Measurements from ENCODE around the gene MVD. TPM values are rescaled to one million over a fixed set of nuclear protein-coding genes. Genes with fewer than 3 reads are reported as not detected.

MVD gene
- total RNA-seq, 1 experiment from 2014 or later = 119 TPM

- H3K4me2 ChIP-seq (ENCODE audit: low read length) = no peak overlapping the region
These were observed 18.3 kb upstream of the MVD start for GRCh38 chr16:88681084-88681680.

More at GRCh38 chr16:88681084-88681680, 18.3 kb upstream of the MVD start:
- H2AFZ ChIP-seq (ENCODE audit: low read depth, low read length, poor library complexity, severe bottlenecking) = no peak overlapping the region
- no peaks in the 10 kb centered on the region for H3K9me3 ChIP-seq (ENCODE audit: control insufficient read depth in 1 of 2, insufficient read depth in 1 of 2, low read depth in 1 of 2, low read length in 2 of 2)
- ATAC-seq = peak; percentile 74
- no peaks in the 10 kb centered on the region for H3K9me2 ChIP-seq (ENCODE audit: insufficient read depth)
- peaks cover 9 to 26% of the 10 kb centered on the region in 2 experiments for H3K4me1 ChIP-seq (ENCODE audit: control insufficient read depth in 1 of 2, insufficient read depth in 2 of 2, low read length in 2 of 2)
- no peak overlapping the region for H3K9ac ChIP-seq (ENCODE audit: low read length)
- H3K4me3 ChIP-seq (replicated peaks in 1 of 2; ENCODE audit: low read depth in 1 of 2, low read length in 2 of 2) = no peak overlapping the region
- H4K20me1 ChIP-seq (ENCODE audit: insufficient read depth) = no peaks in the 10 kb centered on the region
- RAD21 ChIA-PET (ENCODE audit: low non-redundant PET in 1 of 2, low total read pairs in 2 of 2, uncharacterized antibody in 2 of 2, unreplicated experiment in 2 of 2) = no interaction called here
- intact Hi-C loops (cut with micrococcal nuclease) = no loop called here
- POLR2A ChIA-PET = no interaction called here
- H3K79me2 ChIP-seq (ENCODE audit: insufficient read depth, low read length) = no peaks in the 10 kb centered on the region
- no peaks in the 10 kb centered on the region for H3K36me3 ChIP-seq (ENCODE audit: control insufficient read depth in 1 of 2, insufficient read depth in 2 of 2, low read length in 2 of 2)
- no peaks in the 10 kb centered on the region for H3K27me3 ChIP-seq (ENCODE audit: insufficient read depth, low read length)
- H3K27ac ChIP-seq (ENCODE audit: low read depth, low read length) = no peak overlapping the region
- CTCF ChIA-PET = interaction anchor here (0.8 to 1.6 kb wide), 3 partner anchors 8 to 24 kb away, joined by 3 to 6 read pairs (median 3); no protein-coding TSS in a partner anchor
- no TSS peak for BruUV-seq (replicated peaks)
- DNase-seq (ENCODE audit: low read depth, low spot score) = no peak
- TF ChIP-seq SRF (IDR thresholded peaks at IDR 0.05; ENCODE audit: low read depth) (no peak), ATF3 (IDR thresholded peaks at IDR 0.05) (no peak), EZH2phosphoT487 (IDR thresholded peaks at IDR 0.05; ENCODE audit: borderline replicate concordance) (no peak), SP1 (IDR thresholded peaks at IDR 0.05; ENCODE audit: low read depth) (no peak), RAD21 (IDR thresholded peaks at IDR 0.05; ENCODE audit: low read depth) (peak; percentile 60; the same call in 1 of the 2 replicates), CTCF (IDR thresholded peaks at IDR 0.05 in 2 of 3, conservative IDR thresholded peaks at IDR 0.05 in 1 of 3; ENCODE audit: borderline replicate concordance in 1 of 3, insufficient read depth in 1 of 3, low read depth in 2 of 3, low read length in 2 of 3) (peak; percentile 57 to 92 (median 83))
